ENCODE results near the gene STK32B. TPM values are rescaled to one million over a fixed set of nuclear protein-coding genes. Genes with fewer than 3 reads are reported as not detected.
A peak's percentile ranks its signal among the peaks of the same experiment; 100 is the strongest.

STK32B gene
- total RNA-seq, 1 donor from 2014 or later: 1.6 TPM

DNA sequence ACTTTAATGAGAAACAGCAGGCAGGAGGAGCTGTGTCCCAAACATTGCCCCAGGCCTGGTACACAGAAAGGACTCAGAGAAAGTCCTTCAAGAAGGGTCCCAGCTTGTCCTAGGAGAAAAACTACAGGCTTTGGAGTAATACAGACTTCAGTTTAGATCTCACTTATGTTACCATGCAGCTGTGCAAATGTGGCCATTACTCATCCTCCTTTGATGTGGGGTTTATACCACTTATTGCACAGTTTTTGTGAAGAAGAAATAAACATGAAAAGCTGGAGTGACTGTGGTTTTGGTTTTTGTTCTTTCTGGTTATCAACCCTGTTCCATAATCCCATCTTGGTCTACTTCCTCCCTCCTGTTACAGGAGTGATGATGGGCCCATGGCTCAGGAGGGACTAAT, 23.9 kb upstream of the STK32B start:
- DNase-seq (ENCODE audit: low spot score) (no peak), ATAC-seq (no peak)
- intact Hi-C loops (cut with DNase I): no loop called here

DNA sequence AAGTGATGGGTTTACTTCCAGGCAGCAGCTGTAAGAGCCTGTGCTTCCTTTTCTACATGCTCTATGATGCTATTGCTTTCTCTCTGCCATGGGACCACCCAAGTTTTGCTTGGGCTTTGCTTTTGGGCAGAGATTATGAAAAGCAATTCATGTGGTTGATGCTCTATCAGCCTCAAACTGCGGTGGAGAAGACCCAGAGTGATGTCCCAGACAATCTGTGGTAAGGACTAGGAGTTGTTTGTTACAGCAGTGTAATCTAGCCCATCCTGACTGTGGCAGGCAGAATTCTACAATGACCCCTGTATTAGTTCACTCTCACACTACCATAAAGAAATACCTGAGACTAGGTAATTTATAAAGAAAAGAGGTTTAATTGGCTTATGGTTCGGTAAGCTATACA, 22.8 kb upstream of the STK32B start:
- no peak for DNase-seq (ENCODE audit: low spot score)
- intact Hi-C loops (cut with DNase I): no loop called here
- no peak for ATAC-seq

DNA sequence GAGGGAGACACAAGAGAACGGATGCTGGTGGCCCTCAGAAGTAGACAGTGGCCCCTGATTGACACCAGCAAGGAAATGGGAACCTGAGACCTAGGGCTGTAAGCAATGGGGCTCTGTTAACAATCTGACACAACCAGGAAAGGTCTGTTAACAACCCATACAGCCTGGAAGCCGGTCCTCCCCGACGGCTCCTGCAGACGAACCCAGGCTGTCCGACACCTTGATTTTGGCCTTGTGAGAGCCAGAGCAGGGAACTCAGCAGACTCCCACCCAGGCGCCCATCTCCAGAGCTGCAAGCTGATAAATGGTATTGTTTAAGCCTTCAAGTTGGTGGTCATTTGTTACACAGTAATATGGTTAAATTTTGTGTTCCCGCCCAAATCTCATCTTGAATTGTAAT, 21.8 kb upstream of the STK32B start:
- ATAC-seq: no peak
- DNase-seq (ENCODE audit: low spot score): no peak
- intact Hi-C loops (cut with DNase I): no loop called here

DNA sequence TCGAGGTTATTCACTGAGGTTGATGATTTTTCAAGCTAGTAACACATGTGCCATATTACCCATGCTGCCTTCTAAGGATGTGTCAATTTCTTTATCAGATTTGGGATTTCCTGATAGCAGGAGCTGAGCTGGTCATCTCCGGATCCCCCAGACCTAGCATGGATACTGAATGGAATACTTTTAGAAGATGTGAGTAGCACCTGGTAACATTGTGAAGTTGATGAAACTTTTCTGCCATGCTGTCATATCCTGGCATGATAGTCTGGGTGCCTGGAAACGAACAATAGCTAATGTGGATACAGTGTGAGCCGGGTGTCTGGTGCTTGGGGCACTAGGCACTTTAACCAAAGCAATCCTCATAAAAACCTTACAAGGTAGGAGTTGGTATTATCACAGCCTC, 21.1 kb upstream of the STK32B start:
- intact Hi-C loops (cut with DNase I): no loop called here

DNA sequence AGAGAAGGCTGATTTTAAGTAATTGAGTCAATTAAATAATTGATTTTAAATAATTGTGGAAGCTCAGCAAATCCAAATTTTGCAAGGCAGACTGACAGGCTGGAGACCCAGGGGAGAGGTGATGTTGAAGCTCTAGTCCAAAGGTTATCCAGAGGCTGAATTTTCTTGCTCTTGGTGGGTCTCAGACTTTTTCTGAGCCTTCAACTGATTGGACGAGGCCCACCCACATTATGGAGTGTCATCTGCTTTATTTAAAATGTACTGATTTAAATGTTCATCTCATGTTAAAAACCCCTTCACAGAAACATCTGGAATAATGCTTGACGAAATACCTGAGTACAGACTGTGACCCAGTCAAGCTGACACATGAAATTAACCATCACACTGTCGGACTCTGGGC, 20.4 kb upstream of the STK32B start:
- DNase-seq (ENCODE audit: low spot score) (no peak), ATAC-seq (no peak)
- intact Hi-C loops (cut with DNase I): no loop called here

More for the DNA sequence above, 21.1 kb upstream of the STK32B start:
- ATAC-seq (no peak), DNase-seq (ENCODE audit: low spot score) (no peak)

DNA sequence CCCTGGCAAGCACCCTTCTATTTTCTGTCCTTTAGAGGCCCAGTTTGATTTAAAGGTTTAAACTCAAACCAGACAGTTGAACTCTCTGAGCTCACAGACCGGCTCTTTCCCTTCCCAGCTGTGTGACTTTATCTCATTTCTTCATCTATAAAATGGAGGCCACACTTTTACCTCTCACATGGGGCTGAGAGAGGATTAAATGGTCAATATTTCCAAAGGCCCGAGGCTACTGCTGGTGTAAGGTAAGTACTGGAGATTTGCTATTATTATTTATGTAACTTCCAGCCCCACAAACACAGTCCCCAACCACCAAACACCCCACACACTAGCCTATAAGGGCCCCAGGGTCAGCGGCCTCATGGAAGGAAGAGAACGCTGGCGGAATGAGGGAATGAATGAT, 18.5 kb upstream of the STK32B start:
- intact Hi-C loops (cut with DNase I): no loop called here
- ATAC-seq: no peak
- DNase-seq (ENCODE audit: low spot score): no peak

DNA sequence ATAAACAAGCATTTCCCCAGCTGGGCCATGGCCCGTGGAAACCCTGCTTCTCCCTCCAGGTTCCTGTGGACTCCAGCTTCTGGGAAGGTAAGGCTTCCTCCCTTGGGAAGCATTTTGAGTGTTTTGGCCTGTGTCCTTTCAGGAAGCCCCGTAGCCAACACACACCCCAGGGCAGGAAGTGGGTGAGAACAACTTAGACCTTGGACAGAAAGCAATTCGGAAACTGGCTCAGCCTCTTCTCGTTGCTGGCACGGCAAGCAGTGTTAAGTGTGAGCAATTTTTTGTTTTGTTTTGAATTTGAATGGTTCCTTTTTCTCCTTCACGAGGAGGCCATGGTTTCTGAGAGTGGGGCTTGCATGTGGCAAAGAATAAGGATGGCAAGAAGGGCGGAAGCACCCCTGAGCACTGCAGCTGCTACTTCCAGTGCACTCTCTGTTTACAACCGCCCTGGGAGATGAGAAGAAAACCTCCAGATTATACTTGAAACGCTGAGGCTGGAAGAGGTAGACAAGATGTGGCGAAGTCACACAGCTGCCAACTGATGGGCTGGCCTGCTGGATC, 17.9 kb upstream of the STK32B start:
- ATAC-seq: peak; percentile 77
- DNase-seq (ENCODE audit: low spot score): no peak
- intact Hi-C loops (cut with DNase I): no loop called here

DNA sequence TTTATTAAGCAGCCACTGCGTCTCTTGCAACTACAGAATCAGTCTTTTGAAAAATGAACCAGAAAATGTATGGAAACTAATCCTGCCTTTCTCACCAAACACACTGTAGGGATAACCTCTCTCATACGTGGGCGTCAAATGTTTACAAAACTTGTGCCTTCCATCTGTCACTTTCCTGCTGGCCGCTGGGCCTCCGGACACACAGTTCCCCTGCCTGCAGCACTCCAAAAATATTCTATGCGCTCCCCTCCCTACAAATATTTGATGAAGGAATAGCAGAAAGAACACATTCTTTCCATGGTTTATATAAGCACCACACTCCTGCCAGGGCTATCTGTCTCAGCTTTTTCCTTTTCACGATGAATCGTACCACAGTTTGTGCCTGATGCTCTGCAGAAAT, 17.1 kb upstream of the STK32B start:
- DNase-seq (ENCODE audit: low spot score) (no peak), ATAC-seq (no peak)
- intact Hi-C loops (cut with DNase I): no loop called here

DNA sequence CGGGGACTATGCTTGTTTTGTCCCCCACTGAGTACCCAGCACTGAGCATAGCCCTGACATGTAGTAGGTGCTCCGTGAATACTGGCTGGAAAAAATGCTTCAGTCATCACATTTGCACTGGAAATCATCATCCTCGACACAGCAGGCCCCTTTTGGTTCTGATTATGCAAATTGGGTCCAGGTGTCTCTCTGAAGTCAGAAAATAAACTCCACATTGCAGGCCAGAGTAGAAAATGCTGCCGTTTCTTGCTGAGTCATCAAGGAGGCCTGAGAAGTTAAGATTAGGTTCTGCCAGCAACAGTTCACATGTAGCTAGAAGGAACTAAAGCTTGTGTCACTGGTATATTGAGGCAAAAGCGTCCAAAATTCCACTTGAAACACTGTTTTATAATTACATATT, 15.0 kb upstream of the STK32B start:
- no peak for DNase-seq (ENCODE audit: low spot score)
- no peak for ATAC-seq
- intact Hi-C loops (cut with DNase I): no loop called here

DNA sequence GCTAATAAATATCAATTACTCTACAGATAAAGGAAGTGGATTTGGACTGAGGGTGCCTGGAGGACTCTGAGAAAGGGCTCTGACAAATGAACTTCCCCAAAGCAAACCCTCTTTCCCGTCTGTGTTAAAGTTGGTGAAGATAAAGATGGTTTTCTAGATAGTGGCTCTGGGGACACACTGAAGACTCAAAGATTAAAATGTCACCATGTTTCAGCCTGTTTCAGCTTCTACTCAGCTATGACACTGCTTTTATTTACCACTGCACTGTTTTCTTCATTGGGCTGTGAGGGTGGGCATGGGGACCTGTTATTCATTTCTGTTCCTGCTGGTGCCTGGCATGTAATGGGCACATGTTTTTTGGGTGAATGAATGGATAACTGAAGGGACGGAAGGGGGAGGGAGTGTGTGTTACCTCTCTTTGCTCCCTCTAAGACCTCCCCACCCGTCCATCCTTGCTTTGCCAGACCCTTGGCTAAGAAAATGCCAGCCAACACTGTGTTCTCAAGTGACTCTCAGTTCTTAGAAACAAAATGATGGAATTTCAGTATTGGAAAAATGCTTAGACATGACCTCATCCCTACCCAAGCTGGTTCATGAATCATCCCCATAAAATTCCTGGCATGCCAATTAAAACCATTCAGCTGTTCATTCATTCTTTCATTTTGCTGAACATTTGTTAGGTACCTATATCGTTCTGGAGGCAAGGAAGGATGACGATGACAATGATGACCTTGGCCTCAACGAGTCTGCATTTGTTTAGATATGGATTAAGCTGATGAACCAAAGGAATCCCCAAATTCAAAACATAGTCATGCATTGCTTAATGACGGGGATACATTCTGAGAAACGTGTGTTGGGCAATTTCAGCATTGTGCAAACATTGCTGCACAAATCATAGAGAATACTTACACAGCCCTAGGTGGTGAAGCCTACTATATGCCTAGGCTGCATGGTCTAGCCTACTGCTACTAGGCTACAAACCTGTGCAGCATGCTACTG, 13.4 kb upstream of the STK32B start:
- peak; percentile 86 for ATAC-seq
- intact Hi-C loops (cut with DNase I): no loop called here
- no peak for DNase-seq (ENCODE audit: low spot score)

DNA sequence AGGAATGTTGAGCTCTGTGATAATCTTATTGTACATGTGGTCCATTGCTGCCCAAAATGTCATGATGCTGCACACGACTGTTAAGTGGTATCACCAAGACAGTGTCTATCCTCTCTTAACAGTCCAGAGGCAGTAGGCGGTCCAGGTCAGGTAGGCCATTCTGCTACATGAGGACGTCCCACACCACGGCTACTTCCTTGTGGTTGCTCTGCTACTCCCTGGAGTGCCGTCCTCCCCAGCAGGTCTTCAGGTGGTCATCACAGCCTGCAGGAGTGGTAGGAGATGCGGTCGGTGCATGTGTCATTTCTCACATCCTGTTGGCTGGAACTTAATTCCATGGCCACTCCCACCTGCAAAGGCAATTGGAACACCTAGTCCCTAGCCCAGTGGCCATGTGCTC, 11.5 kb upstream of the STK32B start:
- DNase-seq (ENCODE audit: low spot score) (no peak), ATAC-seq (no peak)
- intact Hi-C loops (cut with DNase I): no loop called here

DNA sequence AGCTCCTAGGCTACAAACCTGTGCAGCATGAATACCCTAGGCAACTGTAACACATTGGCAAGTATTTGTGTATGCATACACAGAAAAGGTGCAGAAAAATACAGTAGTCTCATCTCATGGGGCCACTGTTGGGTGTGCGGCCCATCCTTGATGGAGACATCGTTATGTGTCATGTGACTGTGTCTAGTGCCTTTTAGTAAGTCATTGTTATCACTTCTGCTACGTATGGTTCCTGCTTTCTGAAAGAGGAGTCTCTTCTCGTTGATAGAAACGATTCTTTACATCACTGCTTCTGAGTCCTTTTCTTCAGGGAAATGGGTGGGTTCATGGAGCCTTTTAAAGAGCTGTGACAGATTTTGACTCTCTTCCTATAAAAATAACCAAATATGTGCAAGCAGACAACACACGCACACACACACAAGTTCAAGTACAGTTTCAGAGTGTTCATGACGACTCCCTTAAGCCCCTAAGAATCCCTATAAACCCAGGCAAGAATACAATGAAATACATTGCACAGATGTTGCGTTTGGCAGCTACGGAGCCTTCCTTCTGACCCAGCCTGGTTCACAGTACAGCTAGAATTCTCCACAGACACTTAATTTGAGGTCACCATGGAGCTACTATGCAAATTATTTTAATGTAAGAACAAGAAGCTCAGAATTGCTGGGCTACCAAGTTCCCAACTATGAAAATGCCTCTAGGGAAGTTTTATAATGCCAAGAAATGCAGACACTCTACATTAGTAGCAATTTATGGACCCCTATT, 10.2 kb upstream of the STK32B start:
- intact Hi-C loops (cut with DNase I): no loop called here
- ATAC-seq (no peak), DNase-seq (ENCODE audit: low spot score) (no peak)

DNA sequence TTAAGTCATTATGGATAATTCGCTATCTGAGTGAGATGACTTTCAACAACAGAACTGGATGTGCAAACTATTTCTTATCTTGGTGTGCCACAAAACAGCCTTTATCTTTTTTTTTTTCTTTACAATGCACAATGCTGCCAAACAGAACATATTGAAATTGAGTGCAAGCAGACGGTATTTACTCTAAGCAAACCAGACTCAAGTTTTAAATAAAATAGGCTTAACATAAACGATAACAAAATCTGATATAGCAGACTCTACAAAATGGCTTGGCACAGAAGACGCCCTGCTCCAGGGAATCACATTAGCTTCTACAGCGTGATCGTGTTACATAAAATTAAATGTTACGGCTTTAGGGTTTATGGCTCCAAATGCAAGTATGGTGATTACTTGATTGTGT, 9.6 kb upstream of the STK32B start:
- DNase-seq (ENCODE audit: low spot score) (no peak), ATAC-seq (no peak)
- intact Hi-C loops (cut with DNase I): no loop called here

DNA sequence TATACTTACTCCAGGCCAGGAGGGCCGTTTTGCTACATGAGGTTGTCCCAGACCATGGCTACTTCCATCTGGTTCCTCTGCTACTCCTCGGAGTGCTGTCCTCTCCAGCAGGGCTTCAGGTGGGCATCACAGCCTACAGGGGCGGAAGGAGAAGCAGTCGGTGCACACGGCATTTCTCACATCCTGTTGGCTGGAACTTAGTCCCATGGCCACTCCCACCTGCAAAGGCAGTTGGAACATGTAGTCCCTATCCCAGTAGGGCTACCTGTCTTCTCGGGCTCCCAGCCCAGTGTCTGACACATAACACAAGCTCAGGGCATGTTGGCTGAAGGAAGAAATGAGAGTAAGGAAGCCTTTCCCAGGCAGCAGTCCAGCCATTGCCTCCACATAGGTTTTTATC, 7.7 kb upstream of the STK32B start:
- ATAC-seq: no peak
- intact Hi-C loops (cut with DNase I): no loop called here
- no peak for DNase-seq (ENCODE audit: low spot score)

DNA sequence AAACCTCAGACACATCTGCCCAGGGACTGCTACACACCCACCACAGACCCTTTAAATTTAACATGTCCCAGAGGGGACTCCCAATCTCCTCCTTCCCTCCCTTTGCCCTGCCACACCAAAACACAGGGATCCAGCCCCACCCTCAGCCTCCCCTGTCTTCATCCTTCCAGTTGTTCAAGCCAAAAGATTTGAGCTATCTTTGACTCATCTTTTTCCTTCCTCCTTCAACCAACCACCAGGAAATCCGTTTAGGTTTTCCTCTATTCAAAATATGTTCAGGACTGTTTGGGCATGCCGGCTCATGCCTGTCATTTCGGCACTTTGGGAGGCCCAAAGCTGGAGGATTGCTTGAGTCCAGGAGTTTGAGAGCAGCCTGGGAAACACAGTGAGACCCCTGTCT, 6.9 kb upstream of the STK32B start:
- intact Hi-C loops (cut with DNase I): no loop called here
- DNase-seq (ENCODE audit: low spot score) (no peak), ATAC-seq (no peak)

DNA sequence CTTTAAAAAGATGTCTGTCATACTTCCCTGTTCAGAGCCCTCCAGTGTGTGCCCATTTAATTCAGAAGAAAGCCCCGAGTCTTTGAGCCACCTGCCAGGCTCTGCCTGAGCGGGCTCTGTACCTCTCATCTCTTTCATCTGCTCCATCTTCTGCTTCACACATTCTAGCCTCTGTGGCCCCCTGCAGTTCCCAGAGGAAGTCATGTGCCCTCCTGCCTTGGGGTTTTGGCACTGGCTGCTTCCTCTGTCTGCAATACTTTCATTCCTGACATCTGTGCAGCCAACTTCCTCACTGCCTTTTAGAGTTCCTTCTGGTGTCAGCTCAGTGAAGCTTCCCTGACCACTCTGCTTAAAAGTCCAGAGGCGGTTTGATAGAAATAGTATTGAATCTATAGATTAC, 6.2 kb upstream of the STK32B start:
- DNase-seq (ENCODE audit: low spot score) (no peak), ATAC-seq (peak; percentile 84)
- intact Hi-C loops (cut with DNase I): no loop called here

DNA sequence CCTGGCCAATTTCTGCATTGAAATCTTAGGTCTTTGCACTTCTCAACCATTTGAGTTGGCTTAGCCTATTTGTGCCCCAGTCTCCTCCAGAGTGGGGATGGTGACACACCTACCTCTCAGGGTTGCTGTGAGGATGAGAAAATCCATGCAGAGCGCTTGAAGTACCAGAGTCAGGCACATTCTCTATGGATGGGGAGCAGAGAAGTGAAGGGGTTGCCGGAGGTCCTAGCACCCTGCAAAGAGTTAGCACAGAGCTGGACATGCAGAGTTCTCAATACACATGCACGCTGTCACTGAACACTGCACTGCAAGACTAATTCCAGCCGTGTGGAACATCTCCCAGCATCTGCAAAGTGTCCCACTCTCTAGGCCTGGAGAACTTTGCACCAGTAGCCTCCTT, 2.6 kb upstream of the STK32B start:
- intact Hi-C loops (cut with DNase I): no loop called here
- ATAC-seq (no peak), DNase-seq (ENCODE audit: low spot score) (no peak)

DNA sequence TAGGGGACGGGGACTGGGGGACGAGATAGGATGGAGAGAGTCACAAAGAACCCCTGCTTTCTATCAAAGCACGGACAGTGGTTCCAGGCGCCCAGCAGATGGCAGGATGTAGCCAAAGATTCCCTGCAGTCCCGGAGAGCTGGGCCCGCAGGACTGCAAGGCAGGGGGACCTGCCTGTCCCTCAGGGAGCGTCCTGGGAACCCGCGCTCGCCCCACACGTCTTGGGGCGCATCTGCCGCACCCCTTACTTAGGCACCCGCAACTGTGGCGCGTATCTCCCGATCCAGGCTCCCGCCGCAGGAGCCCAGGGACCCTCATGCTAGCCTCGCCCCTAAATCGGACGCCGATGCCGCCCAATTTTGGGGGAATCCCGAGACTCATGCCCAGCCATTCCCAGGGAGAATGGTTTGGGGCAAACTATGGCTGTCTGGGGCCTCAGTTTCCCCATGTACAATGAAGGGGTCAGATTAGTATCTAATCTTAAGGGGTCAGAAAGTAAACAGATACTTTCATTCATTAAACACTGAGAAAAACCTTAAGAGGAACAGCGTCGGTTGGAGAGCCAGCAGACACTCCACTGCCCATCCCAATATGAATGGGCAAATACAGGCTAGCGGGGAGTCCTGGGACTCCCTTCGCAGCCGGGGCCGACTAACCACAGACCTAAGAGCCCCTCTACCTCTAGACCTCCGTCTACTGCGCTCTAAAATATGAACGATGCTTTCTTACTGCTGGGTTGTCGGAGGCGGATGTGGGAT, 581 bp upstream of the STK32B start:
- intact Hi-C loops (cut with DNase I): no loop called here
- ATAC-seq: peak; percentile 93
- peak; percentile 84 for DNase-seq (ENCODE audit: low spot score)

DNA sequence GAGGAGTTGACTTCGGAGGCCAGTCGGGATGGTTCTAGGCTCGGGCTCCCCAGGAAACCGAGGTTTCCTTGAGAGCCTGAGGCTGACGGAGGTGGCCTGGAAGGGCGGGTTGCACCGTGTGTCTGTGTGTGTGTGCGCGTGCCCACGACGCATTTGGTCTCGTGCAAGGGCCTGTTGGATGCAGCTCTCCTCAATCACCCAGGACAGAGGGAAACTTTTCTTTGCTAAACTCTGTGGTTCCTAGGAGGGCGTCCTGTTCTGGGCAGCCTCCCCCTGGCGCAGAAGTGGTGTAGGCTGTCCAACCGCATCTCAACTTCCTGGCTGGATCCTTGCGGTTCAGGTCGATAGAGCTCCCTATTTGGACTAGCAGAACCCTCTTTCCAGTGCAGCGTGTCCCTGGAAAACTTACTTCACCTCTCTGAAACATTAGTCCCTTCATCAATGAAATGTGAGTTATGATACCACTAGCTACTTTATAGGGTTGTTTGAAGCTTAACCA, 973 bp downstream of the STK32B start:
- DNase-seq (ENCODE audit: low spot score): no peak
- peak; percentile 34 for ATAC-seq
- intact Hi-C loops (cut with DNase I): no loop called here
